ENCODE results near the gene ADAMTS19. TPM values are rescaled to one million over a fixed set of nuclear protein-coding genes. Genes with fewer than 3 reads are reported as not detected.

The ADAMTS19 gene
- total and polyA plus RNA-seq, 2 of the 13 experiments (the other 11 are each of a cell fraction or from before 2014, with no cell fraction given) = not detected

GRCh38 chr5:129773376-129773775 is 313.3 kb downstream of the ADAMTS19 start (continued):
- no peak for TF ChIP-seq SOX13 (IDR thresholded peaks at IDR 0.05)
- no peak for TF ChIP-seq SOX13 (CRISPR knock-in tag; conservative IDR thresholded peaks at IDR 0.05 in 1 of 2, IDR thresholded peaks at IDR 0.05 in 1 of 2)
- no peak for TF ChIP-seq SMARCC2 (IDR thresholded peaks at IDR 0.05)
- no peak for TF ChIP-seq ZNF513 (CRISPR knock-in tag; conservative IDR thresholded peaks at IDR 0.05)
- no peak for TF ChIP-seq AKAP8 (CRISPR knock-in tag; IDR thresholded peaks at IDR 0.05)
- no peak for TF ChIP-seq ZFP82 (CRISPR knock-in tag; IDR thresholded peaks at IDR 0.05; ENCODE audit: borderline replicate concordance)
- TF ChIP-seq U2AF1 (optimal IDR thresholded peaks at IDR 0.05; ENCODE audit: low read depth, low read length) = no peak
- TF ChIP-seq NCOA1 (CRISPR knock-in tag; IDR thresholded peaks at IDR 0.05) = no peak
- no peak for TF ChIP-seq ARNTL (CRISPR knock-in tag; IDR thresholded peaks at IDR 0.05)
- TF ChIP-seq ZNF570 (CRISPR knock-in tag; IDR thresholded peaks at IDR 0.05; ENCODE audit: borderline replicate concordance) = no peak
- TF ChIP-seq ZNF510 (CRISPR knock-in tag; IDR thresholded peaks at IDR 0.05; ENCODE audit: low read depth) = no peak
- no peak for TF ChIP-seq TCF7L2 (IDR thresholded peaks at IDR 0.05; ENCODE audit: low read depth, low read length)
- no peak for TF ChIP-seq PHF21A (CRISPR knock-in tag; IDR thresholded peaks at IDR 0.05)
- no peak for TF ChIP-seq TSC22D2 (CRISPR knock-in tag; IDR thresholded peaks at IDR 0.05; ENCODE audit: borderline replicate concordance)

GRCh38 chr5:129781594-129781993 is 321.5 kb downstream of the ADAMTS19 start:
- H4K20me1 ChIP-seq (ENCODE audit: insufficient read depth, low read length) = no peaks in the 10 kb centered on the region
- FAIRE-seq (no peak), DNase-seq (ENCODE audit: low spot score) (no peak), ATAC-seq (no peak)
- H3K27me3 ChIP-seq (ENCODE audit: control insufficient read depth in 1 of 2, insufficient read depth in 2 of 2, low read length in 2 of 2) = no peaks in the 10 kb centered on the region
- no peaks in the 10 kb centered on the region for H3K79me2 ChIP-seq (ENCODE audit: insufficient read depth, low read length)
- H3K27ac ChIP-seq (ENCODE audit: extremely low read length, insufficient read depth, low read length) = no peak overlapping the region
- in situ Hi-C loops (cut with HindIII; ENCODE audit: extremely low pct_ligation_motif_present, low pct_unique_long_range_greater_than_20kb) = no loop called here
- no peak overlapping the region for H3K4me2 ChIP-seq (ENCODE audit: low read depth, low read length)
- BruUV-seq (replicated peaks) = no TSS peak
- intact Hi-C loops (cut with micrococcal nuclease; ENCODE audit: unreplicated experiment) = no loop called here
- no peaks in the 10 kb centered on the region for H3K36me3 ChIP-seq (replicated peaks in 1 of 2; ENCODE audit: control insufficient read depth in 1 of 2, insufficient read depth in 2 of 2, low read length in 2 of 2)
- no peak overlapping the region for H3K4me3 ChIP-seq (replicated peaks in 1 of 3; ENCODE audit: insufficient read depth in 1 of 3, low read depth in 2 of 3, low read length in 3 of 3)
- WGBS (ENCODE audit: low lambda C conversion rate) = 28% methylated on average over 2 of the region's 2 CpGs
- H3K9ac ChIP-seq (ENCODE audit: insufficient read depth, low read depth, low read length) = no peak overlapping the region
- TF ChIP-seq IKZF4 (CRISPR knock-in tag; IDR thresholded peaks at IDR 0.05; ENCODE audit: borderline replicate concordance, low read depth, not compliant biosample characterization) (no peak), HOXD1 (CRISPR knock-in tag; IDR thresholded peaks at IDR 0.05) (no peak), STAG1 (CRISPR knock-in tag; IDR thresholded peaks at IDR 0.05) (no peak), ZNF770 (CRISPR knock-in tag; IDR thresholded peaks at IDR 0.05) (no peak), NRL (CRISPR knock-in tag; IDR thresholded peaks at IDR 0.05; ENCODE audit: borderline replicate concordance) (no peak), MAFG (CRISPR knock-in tag; IDR thresholded peaks at IDR 0.05) (no peak)
- no peaks in the 10 kb centered on the region for H3K9me3 ChIP-seq (ENCODE audit: low read length)
- POLR2A ChIA-PET = no interaction called here
- CTCF ChIA-PET (ENCODE audit: low intra/inter-chr PET ratio, low total read pairs) = no interaction called here
- H2AFZ ChIP-seq (ENCODE audit: low read length) = no peak overlapping the region
- H3K4me1 ChIP-seq (ENCODE audit: insufficient read depth, low read length) = no peaks in the 10 kb centered on the region

All from HepG2 (cell line).